Activated naive CD4-positive, alpha-beta T cell treated with anti-CD3 and anti-CD28 coated beads for 36 hours (primary cell): ENCODE measurements around the gene SORCS3. TPM values are rescaled to one million over a fixed set of nuclear protein-coding genes. Genes with fewer than 3 reads are reported as not detected.

Source experiments
- CTCF ChIA-PET: fragments of 350-600 bp; sonication (Branson Sonifier 250); formaldehyde crosslinking; loops from one replicate; lab custom pipeline; 2021; ENCODE audit warnings: antibody characterized with exemption; lab: Charles Lee
- DNase-seq: peaks from one replicate; pipeline ENCODE4 v3.0.0-alpha.2; 2020
- H3K27ac Mint-ChIP-seq: one replicate; pipeline ENCODE4 v1.8.0; 2021; ENCODE audit warnings: mild to moderate bottlenecking, mixed read lengths
- H3K27me3 Mint-ChIP-seq: one replicate; pipeline ENCODE4 v1.8.0; 2021; ENCODE audit warnings: low read depth, mixed read lengths
- H3K36me3 Mint-ChIP-seq: one replicate; pipeline ENCODE4 v1.8.0; 2021; ENCODE audit warnings: low read depth, mixed read lengths
- H3K4me1 Mint-ChIP-seq: one replicate; pipeline ENCODE4 v1.8.0; 2021; ENCODE audit warnings: low read depth, mixed read lengths
- H3K4me3 Mint-ChIP-seq: one replicate; pipeline ENCODE4 v1.8.0; 2021; ENCODE audit warnings: mild to moderate bottlenecking, moderate library complexity, mixed read lengths
- H3K9me3 Mint-ChIP-seq: one replicate; pipeline ENCODE4 v1.8.0; 2021; ENCODE audit warnings: mixed read lengths
- intact Hi-C: fragments of 100-400 bp; cut with micrococcal nuclease; formaldehyde crosslinking; loops from one replicate; pipeline ENCODE4 v1.15.1; 2023
- total RNA-seq, 2 experiments: library from RNA; stranded (reverse); gene quantifications; one replicate each; pipeline ENCODE4 v1.2.3, GENCODE V29; 2021

The SORCS3 gene
- total RNA-seq, 2 experiments from 2014 or later, result not detected

DNA sequence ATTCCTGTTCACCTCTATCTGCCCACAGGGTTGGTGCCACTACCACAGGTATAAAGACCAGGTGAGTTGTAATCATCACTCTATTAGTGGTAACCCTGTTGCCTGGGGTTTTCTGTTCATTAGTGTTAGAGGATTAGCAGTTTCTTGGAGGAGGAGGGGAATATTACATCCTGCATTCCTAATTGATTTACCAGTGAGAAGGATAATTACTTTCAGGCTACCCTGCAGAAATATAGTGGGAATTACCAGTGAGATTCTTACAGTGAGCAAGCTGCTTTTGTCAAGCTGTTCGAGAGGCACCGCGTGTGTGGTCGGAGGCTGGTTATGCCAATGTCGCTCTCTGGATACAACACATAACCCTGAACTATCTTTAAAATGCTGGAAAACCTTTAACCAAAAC lies 280.7 kb downstream of the SORCS3 start:
- H3K9me3 Mint-ChIP-seq, result no peaks in the 10 kb centered on the region
- CTCF ChIA-PET, result interaction anchor here (1.3 kb wide), 1 partner anchor 284 kb away, joined by 3 read pairs; no protein-coding TSS in a partner anchor
- intact Hi-C loops, result loop anchor here (10.0 kb wide), 2 partner anchors 157 to 517 kb away; no protein-coding TSS in a partner anchor
- no peak overlapping the region for H3K4me3 Mint-ChIP-seq
- no peaks in the 10 kb centered on the region for H3K27me3 Mint-ChIP-seq
- no peaks in the 10 kb centered on the region for H3K4me1 Mint-ChIP-seq
- no peak overlapping the region for H3K27ac Mint-ChIP-seq
- H3K36me3 Mint-ChIP-seq, result no peaks in the 10 kb centered on the region
- no peak for DNase-seq

GRCh38 chr10:104922810-104923209 lies 281.7 kb downstream of the SORCS3 start:
- DNase-seq, result no peak
- Mint-ChIP-seq H3K27ac (no peak overlapping the region), H3K36me3 (no peaks in the 10 kb centered on the region), H3K9me3 (no peaks in the 10 kb centered on the region), H3K4me3 (no peak overlapping the region), H3K27me3 (no peaks in the 10 kb centered on the region), H3K4me1 (no peaks in the 10 kb centered on the region)
- CTCF ChIA-PET, result interaction anchor here (1.0 to 1.3 kb wide), 3 partner anchors 9 to 284 kb away, joined by 3 to 4 read pairs (median 4); no protein-coding TSS in a partner anchor
- intact Hi-C loops, result loop anchor here (10.0 kb wide), 2 partner anchors 158 to 518 kb away; no protein-coding TSS in a partner anchor

DNA sequence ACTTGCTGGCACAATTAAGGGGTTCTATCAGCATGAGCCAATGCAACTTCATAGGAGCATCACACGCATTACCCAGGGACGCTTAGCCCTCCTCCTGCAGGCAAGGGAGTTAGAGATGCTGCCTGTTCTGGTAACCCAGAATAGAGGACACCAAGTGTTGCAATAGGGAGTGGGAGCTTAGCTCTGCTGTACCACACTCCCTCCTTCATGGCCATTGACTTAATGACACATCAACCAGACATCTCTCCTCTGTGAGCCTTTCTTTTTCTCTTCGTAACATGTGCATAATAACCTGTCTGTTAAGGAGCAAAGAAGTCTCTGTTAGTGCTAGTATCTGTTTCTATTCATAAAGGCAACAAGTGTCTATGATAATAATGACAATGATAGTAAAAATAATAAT lies 282.4 kb downstream of the SORCS3 start:
- CTCF ChIA-PET, result interaction anchor here (1.0 to 1.3 kb wide), 3 partner anchors 9 to 285 kb away, joined by 3 to 4 read pairs (median 4); no protein-coding TSS in a partner anchor
- Mint-ChIP-seq H3K27me3 (no peaks in the 10 kb centered on the region), H3K36me3 (no peaks in the 10 kb centered on the region), H3K4me1 (no peaks in the 10 kb centered on the region), H3K27ac (no peak overlapping the region), H3K9me3 (no peaks in the 10 kb centered on the region), H3K4me3 (no peak overlapping the region)
- no peak for DNase-seq
- intact Hi-C loops, result loop anchor here (10.0 kb wide), 2 partner anchors 159 to 519 kb away; no protein-coding TSS in a partner anchor

GRCh38 chr10:104924101-104924795 lies 283.2 kb downstream of the SORCS3 start:
- no peak for DNase-seq
- Mint-ChIP-seq H3K4me3 (no peak overlapping the region), H3K27ac (no peak overlapping the region), H3K9me3 (no peaks in the 10 kb centered on the region), H3K36me3 (no peaks in the 10 kb centered on the region), H3K4me1 (no peaks in the 10 kb centered on the region), H3K27me3 (no peaks in the 10 kb centered on the region)
- CTCF ChIA-PET, result interaction anchor here (1.3 kb wide), 2 partner anchors 8 to 286 kb away, joined by 4 read pairs; no protein-coding TSS in a partner anchor
- intact Hi-C loops, result loop anchor here (2.0 to 10.0 kb wide), 3 partner anchors 159 to 519 kb away; no protein-coding TSS in a partner anchor

- Mint-ChIP-seq H3K27ac (no peak overlapping the region), H3K4me1 (no peaks in the 10 kb centered on the region), H3K9me3 (no peaks in the 10 kb centered on the region), H3K4me3 (no peak overlapping the region), H3K36me3 (no peaks in the 10 kb centered on the region), H3K27me3 (no peaks in the 10 kb centered on the region)
- CTCF ChIA-PET, result interaction anchor here (0.7 to 1.5 kb wide), 3 partner anchors 16 to 173 kb away, joined by 3 to 4 read pairs (median 3); no protein-coding TSS in a partner anchor
- intact Hi-C loops, result loop anchor here (1.0 to 10.0 kb wide), 4 partner anchors 161 to 521 kb away; no protein-coding TSS in a partner anchor
- peak; percentile 61 for DNase-seq
These were observed 284.3 kb downstream of the SORCS3 start for GRCh38 chr10:104925232-104925851.

- H3K9me3 Mint-ChIP-seq, result no peaks in the 10 kb centered on the region
- intact Hi-C loops, result loop anchor here (10.0 kb wide), 2 partner anchors 164 to 524 kb away; no protein-coding TSS in a partner anchor
- H3K36me3 Mint-ChIP-seq, result no peaks in the 10 kb centered on the region
- H3K4me3 Mint-ChIP-seq, result no peak overlapping the region
- H3K27ac Mint-ChIP-seq, result no peak overlapping the region
- DNase-seq, result no peak
- no peaks in the 10 kb centered on the region for H3K27me3 Mint-ChIP-seq
- CTCF ChIA-PET, result no interaction called here
- H3K4me1 Mint-ChIP-seq, result peaks cover 25% of the 10 kb centered on the region
These were observed 287.6 kb downstream of the SORCS3 start for GRCh38 chr10:104928734-104929133.

- Mint-ChIP-seq H3K27ac (no peak overlapping the region), H3K4me1 (peaks cover 53% of the 10 kb centered on the region), H3K9me3 (no peaks in the 10 kb centered on the region), H3K36me3 (no peaks in the 10 kb centered on the region), H3K4me3 (no peak overlapping the region), H3K27me3 (no peaks in the 10 kb centered on the region)
- intact Hi-C loops, result no loop called here
- no peak for DNase-seq
- CTCF ChIA-PET, result interaction anchor here (1.6 kb wide), 1 partner anchor 8 kb away, joined by 4 read pairs; no protein-coding TSS in a partner anchor
These were observed 290.6 kb downstream of the SORCS3 start for GRCh38 chr10:104931612-104932134.

- Mint-ChIP-seq H3K9me3 (peaks cover 3% of the 10 kb centered on the region), H3K36me3 (no peaks in the 10 kb centered on the region), H3K4me3 (no peak overlapping the region), H3K27me3 (no peaks in the 10 kb centered on the region), H3K4me1 (peaks cover 69% of the 10 kb centered on the region), H3K27ac (peak overlapping the region; percentile 1)
- DNase-seq, result peak; percentile 36
- intact Hi-C loops, result loop anchor here (5.0 kb wide), 1 partner anchor 82 kb away; no protein-coding TSS in a partner anchor
- CTCF ChIA-PET, result interaction anchor here (0.5 kb wide), 1 partner anchor 298 kb away, joined by 3 read pairs; no protein-coding TSS in a partner anchor
These were observed 294.6 kb downstream of the SORCS3 start for GRCh38 chr10:104935656-104936055.

GRCh38 chr10:104937567-104937966 lies 296.5 kb downstream of the SORCS3 start:
- no peaks in the 10 kb centered on the region for H3K27me3 Mint-ChIP-seq
- peak; percentile 7 for DNase-seq
- no peak overlapping the region for H3K27ac Mint-ChIP-seq
- CTCF ChIA-PET, result no interaction called here
- intact Hi-C loops, result loop anchor here (5.0 kb wide), 1 partner anchor 80 kb away; no protein-coding TSS in a partner anchor
- no peak overlapping the region for H3K4me3 Mint-ChIP-seq
- peaks cover 3% of the 10 kb centered on the region for H3K9me3 Mint-ChIP-seq
- H3K4me1 Mint-ChIP-seq, result peaks cover 54% of the 10 kb centered on the region
- H3K36me3 Mint-ChIP-seq, result no peaks in the 10 kb centered on the region

DNA sequence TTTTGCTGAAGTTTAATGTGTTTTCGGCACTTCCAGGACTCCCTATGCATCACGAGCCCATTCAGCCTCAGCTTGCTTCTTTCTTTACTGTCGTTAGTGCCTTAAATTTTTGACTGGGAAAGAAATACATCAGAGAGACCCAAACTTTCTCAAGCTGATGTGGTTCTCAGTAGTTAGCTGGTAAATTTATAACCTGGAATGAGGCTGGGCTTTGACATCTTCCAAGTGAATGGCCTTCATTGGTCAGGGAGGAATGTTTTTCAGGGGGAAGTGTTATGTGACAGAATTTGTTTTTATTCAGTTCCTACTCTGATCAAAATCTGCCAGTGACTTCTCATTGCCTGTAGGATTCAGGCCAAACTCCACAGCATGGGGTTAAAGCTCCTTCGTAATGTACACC lies 296.9 kb downstream of the SORCS3 start:
- Mint-ChIP-seq H3K27ac (no peak overlapping the region), H3K4me3 (no peak overlapping the region), H3K27me3 (no peaks in the 10 kb centered on the region), H3K9me3 (peaks cover 3% of the 10 kb centered on the region), H3K4me1 (peaks cover 51% of the 10 kb centered on the region), H3K36me3 (no peaks in the 10 kb centered on the region)
- intact Hi-C loops, result loop anchor here (5.0 kb wide), 1 partner anchor 79 kb away; no protein-coding TSS in a partner anchor
- CTCF ChIA-PET, result no interaction called here
- DNase-seq, result no peak

DNA sequence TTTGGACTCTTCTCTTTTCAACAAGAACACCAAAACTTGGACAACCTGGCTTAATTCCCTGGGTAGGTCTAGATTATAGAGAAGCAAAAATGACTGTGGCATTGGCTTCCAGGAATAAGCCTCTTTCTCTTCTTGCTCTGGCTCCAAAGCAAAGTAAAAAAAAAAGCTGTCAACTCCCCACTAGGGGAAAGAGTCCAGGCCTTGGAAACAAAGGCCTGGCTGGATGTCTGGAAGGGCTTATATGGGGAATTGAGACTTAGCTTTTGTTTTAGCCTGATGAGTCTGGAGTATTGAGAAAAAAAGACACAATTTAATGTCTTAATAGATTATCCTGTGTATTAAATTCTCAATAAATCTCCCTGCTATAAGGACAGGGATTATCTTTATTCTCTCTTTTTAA lies 300.6 kb downstream of the SORCS3 start:
- Mint-ChIP-seq H3K27me3 (no peaks in the 10 kb centered on the region), H3K9me3 (peaks cover 3% of the 10 kb centered on the region), H3K4me1 (peaks cover 17% of the 10 kb centered on the region), H3K27ac (no peak overlapping the region), H3K4me3 (no peak overlapping the region), H3K36me3 (no peaks in the 10 kb centered on the region)
- no peak for DNase-seq
- intact Hi-C loops, result no loop called here
- CTCF ChIA-PET, result interaction anchor here (0.6 to 1.5 kb wide), 2 partner anchors 16 to 770 kb away, joined by 4 to 6 read pairs; no protein-coding TSS in a partner anchor

GRCh38 chr10:104947314-104947713 lies 306.2 kb downstream of the SORCS3 start:
- CTCF ChIA-PET, result no interaction called here
- H3K27me3 Mint-ChIP-seq, result no peaks in the 10 kb centered on the region
- no peak overlapping the region for H3K27ac Mint-ChIP-seq
- H3K36me3 Mint-ChIP-seq, result no peaks in the 10 kb centered on the region
- H3K4me1 Mint-ChIP-seq, result peaks cover 16% of the 10 kb centered on the region
- no peak for DNase-seq
- intact Hi-C loops, result no loop called here
- H3K9me3 Mint-ChIP-seq, result no peaks in the 10 kb centered on the region
- no peak overlapping the region for H3K4me3 Mint-ChIP-seq
